Astrocyte (in vitro differentiated cells and primary cell): ENCODE measurements around the gene C5orf24. TPM values are rescaled to one million over a fixed set of nuclear protein-coding genes. Genes with fewer than 3 reads are reported as not detected.

Source experiments
- DNase-seq: peaks from one replicate; pipeline ENCODE4 v3.0.0-alpha.2; 2010; ENCODE audit warnings: low read depth
- FAIRE-seq: peaks from 2 replicates; lab custom pipeline; 2011; peaks lifted over from hg19 to GRCh38; lab: Jason Lieb, UNC
- H2AFZ ChIP-seq: 2 replicates; pipeline ENCODE4 v1.6.0; 2012; ENCODE audit warnings: low read depth, low read length, inconsistent platforms
- H3K27ac ChIP-seq: 2 replicates; pipeline ENCODE4 v1.5.1; 2011; ENCODE audit warnings: low read depth, low read length, inconsistent platforms
- H3K27me3 ChIP-seq: 2 replicates; pipeline ENCODE4 v1.6.0; 2011; ENCODE audit warnings: low read length, inconsistent platforms; ENCODE audit not compliant: insufficient read depth
- H3K36me3 ChIP-seq: 2 replicates; pipeline ENCODE4 v1.5.1; 2011; ENCODE audit warnings: low read length, inconsistent platforms; ENCODE audit not compliant: insufficient read depth
- H3K4me1 ChIP-seq: 2 replicates; pipeline ENCODE4 v1.5.1; 2011; ENCODE audit warnings: low read length, inconsistent platforms; ENCODE audit not compliant: insufficient read depth
- H3K4me2 ChIP-seq: 2 replicates; pipeline ENCODE4 v1.6.0; 2012; ENCODE audit warnings: low read length, inconsistent platforms
- H3K4me3 ChIP-seq: 2 replicates; pipeline ENCODE4 v1.5.1; 2011; ENCODE audit warnings: low read depth, mild to moderate bottlenecking, low read length, inconsistent platforms; ENCODE audit not compliant: insufficient read depth
- H3K79me2 ChIP-seq: 2 replicates; pipeline ENCODE4 v1.6.0; 2012; ENCODE audit warnings: mild to moderate bottlenecking, low read length, inconsistent platforms; ENCODE audit not compliant: insufficient read depth
- H3K9ac ChIP-seq: 2 replicates; pipeline ENCODE4 v1.6.0; 2012; ENCODE audit warnings: mild to moderate bottlenecking, low read length, inconsistent platforms
- H3K9me3 ChIP-seq: 2 replicates; pipeline ENCODE4 v1.5.1; 2012; ENCODE audit warnings: low read depth, mild to moderate bottlenecking, low read length, inconsistent platforms; ENCODE audit not compliant: insufficient read depth
- H4K20me1 ChIP-seq: 2 replicates; pipeline ENCODE4 v1.6.0; 2012; ENCODE audit warnings: low read length, inconsistent platforms; ENCODE audit not compliant: insufficient read depth
- H3K27ac Mint-ChIP-seq: one replicate; pipeline ENCODE4 v1.8.0; 2021; ENCODE audit warnings: mild to moderate bottlenecking, mixed read lengths; ENCODE audit not compliant: unreplicated experiment
- H3K27me3 Mint-ChIP-seq: one replicate; pipeline ENCODE4 v1.8.0; 2021; ENCODE audit warnings: low read depth, mixed read lengths; ENCODE audit not compliant: unreplicated experiment
- H3K36me3 Mint-ChIP-seq: one replicate; pipeline ENCODE4 v1.8.0; 2021; ENCODE audit warnings: low read depth, mixed read lengths; ENCODE audit not compliant: unreplicated experiment
- H3K4me1 Mint-ChIP-seq: one replicate; pipeline ENCODE4 v1.8.0; 2021; ENCODE audit warnings: low read depth, mixed read lengths; ENCODE audit not compliant: unreplicated experiment
- H3K4me3 Mint-ChIP-seq: one replicate; pipeline ENCODE4 v1.8.0; 2021; ENCODE audit warnings: mild to moderate bottlenecking, moderate library complexity, mixed read lengths; ENCODE audit not compliant: unreplicated experiment
- H3K9me3 Mint-ChIP-seq: one replicate; pipeline ENCODE4 v1.8.0; 2021; ENCODE audit warnings: mild to moderate bottlenecking, mixed read lengths; ENCODE audit not compliant: unreplicated experiment
- EZH2 ChIP-seq: IDR thresholded peaks from 2 replicates; pipeline ENCODE4 v1.6.1; 2012; ENCODE audit warnings: mild to moderate bottlenecking, low read length, inconsistent platforms; ENCODE audit not compliant: insufficient read depth
- total RNA-seq: library from RNA; stranded (reverse); gene quantifications from 2 replicates; pipeline ENCODE4 v1.2.1, GENCODE V29; 2021
- TF ChIP-seq, protein P1 (sequence below): IDR thresholded peaks from 2 replicates; pipeline ENCODE4 v1.5.1; 2011; ENCODE audit warnings: low read depth, mild to moderate bottlenecking, inconsistent platforms, low read length, moderate library complexity; ENCODE audit not compliant: insufficient read depth

The C5orf24 gene
- total RNA-seq, 1 donor from 2014 or later, result 88.4 TPM

- Histone ChIP-seq H3K9me3 (no peaks in the 10 kb centered on the region), H3K4me2 (no peak overlapping the region), H3K36me3 (peaks cover 22% of the 10 kb centered on the region), H3K27ac (no peak overlapping the region), H3K9ac (no peak overlapping the region), H4K20me1 (no peaks in the 10 kb centered on the region), H2AFZ (no peak overlapping the region), H3K4me1 (no peaks in the 10 kb centered on the region), H3K79me2 (no peaks in the 10 kb centered on the region), H3K4me3 (no peak overlapping the region), H3K27me3 (no peaks in the 10 kb centered on the region)
- DNase-seq (no peak), FAIRE-seq (no peak)
- Mint-ChIP-seq H3K27me3 (no peaks in the 10 kb centered on the region), H3K9me3 (no peaks in the 10 kb centered on the region), H3K27ac (no peak overlapping the region), H3K4me3 (no peak overlapping the region), H3K36me3 (peaks cover 3% of the 10 kb centered on the region), H3K4me1 (no peaks in the 10 kb centered on the region)
- TF ChIP-seq EZH2, result no peak
- TF ChIP-seq, protein P1, sequence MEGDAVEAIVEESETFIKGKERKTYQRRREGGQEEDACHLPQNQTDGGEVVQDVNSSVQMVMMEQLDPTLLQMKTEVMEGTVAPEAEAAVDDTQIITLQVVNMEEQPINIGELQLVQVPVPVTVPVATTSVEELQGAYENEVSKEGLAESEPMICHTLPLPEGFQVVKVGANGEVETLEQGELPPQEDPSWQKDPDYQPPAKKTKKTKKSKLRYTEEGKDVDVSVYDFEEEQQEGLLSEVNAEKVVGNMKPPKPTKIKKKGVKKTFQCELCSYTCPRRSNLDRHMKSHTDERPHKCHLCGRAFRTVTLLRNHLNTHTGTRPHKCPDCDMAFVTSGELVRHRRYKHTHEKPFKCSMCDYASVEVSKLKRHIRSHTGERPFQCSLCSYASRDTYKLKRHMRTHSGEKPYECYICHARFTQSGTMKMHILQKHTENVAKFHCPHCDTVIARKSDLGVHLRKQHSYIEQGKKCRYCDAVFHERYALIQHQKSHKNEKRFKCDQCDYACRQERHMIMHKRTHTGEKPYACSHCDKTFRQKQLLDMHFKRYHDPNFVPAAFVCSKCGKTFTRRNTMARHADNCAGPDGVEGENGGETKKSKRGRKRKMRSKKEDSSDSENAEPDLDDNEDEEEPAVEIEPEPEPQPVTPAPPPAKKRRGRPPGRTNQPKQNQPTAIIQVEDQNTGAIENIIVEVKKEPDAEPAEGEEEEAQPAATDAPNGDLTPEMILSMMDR, result no peak
These were observed 41.9 kb upstream of the C5orf24 start for GRCh38 chr5:134803821-134804220.

GRCh38 chr5:134813407-134813806 lies 32.4 kb upstream of the C5orf24 start:
- H3K4me2 ChIP-seq, result no peak overlapping the region
- Mint-ChIP-seq H3K27ac (no peak overlapping the region), H3K4me3 (no peak overlapping the region), H3K4me1 (no peaks in the 10 kb centered on the region), H3K36me3 (peaks cover 11% of the 10 kb centered on the region), H3K27me3 (no peaks in the 10 kb centered on the region), H3K9me3 (no peaks in the 10 kb centered on the region)
- H3K27me3 ChIP-seq, result no peaks in the 10 kb centered on the region
- no peak for FAIRE-seq
- H3K9ac ChIP-seq, result no peak overlapping the region
- H4K20me1 ChIP-seq, result no peaks in the 10 kb centered on the region
- peaks cover 31% of the 10 kb centered on the region for H3K36me3 ChIP-seq
- H3K79me2 ChIP-seq, result no peaks in the 10 kb centered on the region
- DNase-seq, result no peak
- H3K4me1 ChIP-seq, result no peaks in the 10 kb centered on the region
- no peak overlapping the region for H3K4me3 ChIP-seq
- no peak overlapping the region for H3K27ac ChIP-seq
- H2AFZ ChIP-seq, result no peak overlapping the region
- TF ChIP-seq, protein P1, result no peak
- TF ChIP-seq EZH2, result no peak
- no peaks in the 10 kb centered on the region for H3K9me3 ChIP-seq

DNA sequence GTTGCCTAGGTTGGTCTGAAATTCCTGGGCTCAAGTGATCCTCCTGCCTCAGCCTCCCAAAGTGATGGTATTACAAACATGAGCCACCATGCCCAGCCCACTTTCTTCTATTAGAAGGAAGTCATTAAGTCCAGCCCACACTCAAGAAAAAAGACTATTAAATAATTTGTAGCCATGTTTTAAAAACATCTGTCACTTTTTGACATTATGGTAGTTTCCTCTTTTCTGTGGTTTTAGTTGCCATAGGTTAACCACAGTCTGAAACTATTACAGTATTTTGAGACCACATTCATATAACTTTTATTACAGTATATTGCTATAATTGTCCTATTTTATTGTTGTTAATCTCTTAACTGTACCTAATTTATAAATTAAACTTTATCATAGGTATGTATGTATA lies 31.9 kb upstream of the C5orf24 start:
- Mint-ChIP-seq H3K4me1 (no peaks in the 10 kb centered on the region), H3K27me3 (no peaks in the 10 kb centered on the region), H3K36me3 (peaks cover 11% of the 10 kb centered on the region), H3K9me3 (no peaks in the 10 kb centered on the region), H3K4me3 (no peak overlapping the region), H3K27ac (no peak overlapping the region)
- no peaks in the 10 kb centered on the region for H3K9me3 ChIP-seq
- no peaks in the 10 kb centered on the region for H4K20me1 ChIP-seq
- H3K27ac ChIP-seq, result no peak overlapping the region
- DNase-seq (no peak), FAIRE-seq (no peak)
- H3K4me2 ChIP-seq, result no peak overlapping the region
- H3K4me3 ChIP-seq, result no peak overlapping the region
- TF ChIP-seq, protein P1, result no peak
- no peak for TF ChIP-seq EZH2
- H3K79me2 ChIP-seq, result no peaks in the 10 kb centered on the region
- no peaks in the 10 kb centered on the region for H3K27me3 ChIP-seq
- H3K36me3 ChIP-seq, result peaks cover 30% of the 10 kb centered on the region
- H3K9ac ChIP-seq, result no peak overlapping the region
- no peaks in the 10 kb centered on the region for H3K4me1 ChIP-seq
- no peak overlapping the region for H2AFZ ChIP-seq
